ENCODE measurements around the gene DCBLD1. TPM values are rescaled to one million over a fixed set of nuclear protein-coding genes. Genes with fewer than 3 reads are reported as not detected.
A peak's percentile ranks its signal among the peaks of the same experiment; 100 is the strongest.

The DCBLD1 gene
- total RNA-seq, 4 donors from 2014 or later: 13.5 to 25.9 (median 21.2) TPM

- no peak for TF ChIP-seq CTCF (IDR thresholded peaks at IDR 0.05)
- no peak for TF ChIP-seq POLR2A (IDR thresholded peaks at IDR 0.05)
- Histone ChIP-seq H3K4me1 (peaks cover 4% of the 10 kb centered on the region in 2 donors), H3K36me3 (no peaks in the 10 kb centered on the region), H3K9me3 (no peaks in the 10 kb centered on the region), H3K4me3 (replicated peaks in 1 of 3) (no peak overlapping the region), H3K27me3 (no peaks in the 10 kb centered on the region), H3K27ac (no peak overlapping the region)
- 39% methylated on average over 3 of the region's 3 CpGs for WGBS, 2 donors
- DNase-seq: no peak
- intact Hi-C loops (cut with DNase I): no loop called here
Observed at GRCh38 chr6:117446861-117447260, 35.6 kb upstream of the DCBLD1 start.

DNA sequence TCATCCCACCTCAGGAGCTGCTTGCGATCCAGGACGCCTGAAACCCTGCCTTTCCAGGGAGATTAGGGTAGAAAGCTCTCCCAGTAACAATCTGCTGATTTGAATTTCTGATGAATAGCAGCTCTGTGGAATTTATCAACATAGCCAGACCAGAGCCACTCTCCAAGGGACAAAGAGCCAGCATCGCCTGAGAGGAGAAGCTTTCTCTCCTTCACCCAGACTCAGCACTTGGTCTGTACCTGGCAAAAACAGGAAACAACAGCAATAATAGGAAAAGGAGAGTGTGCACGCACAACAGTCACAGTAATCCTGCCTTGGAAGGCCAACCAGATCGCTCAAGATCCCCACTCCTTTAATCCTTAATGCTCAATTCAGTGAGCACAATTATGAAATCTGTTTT, 34.5 kb upstream of the DCBLD1 start:
- TF ChIP-seq CTCF (IDR thresholded peaks at IDR 0.05) (no peak), POLR2A (IDR thresholded peaks at IDR 0.05) (no peak)
- H3K4me3 ChIP-seq (replicated peaks in 1 of 3): no peak overlapping the region
- DNase-seq: no peak
- no peaks in the 10 kb centered on the region for H3K9me3 ChIP-seq
- no peak overlapping the region for H3K27ac ChIP-seq
- intact Hi-C loops (cut with DNase I): loop anchor here (2.0 kb wide), 1 partner anchor 109 kb away; no protein-coding TSS in a partner anchor
- WGBS, 2 donors: 70 to 71% methylated on average over 5 of the region's 5 CpGs
- no peaks in the 10 kb centered on the region for H3K36me3 ChIP-seq
- peaks cover 7 to 8% of the 10 kb centered on the region in 2 donors for H3K4me1 ChIP-seq
- H3K27me3 ChIP-seq: no peaks in the 10 kb centered on the region

DNA sequence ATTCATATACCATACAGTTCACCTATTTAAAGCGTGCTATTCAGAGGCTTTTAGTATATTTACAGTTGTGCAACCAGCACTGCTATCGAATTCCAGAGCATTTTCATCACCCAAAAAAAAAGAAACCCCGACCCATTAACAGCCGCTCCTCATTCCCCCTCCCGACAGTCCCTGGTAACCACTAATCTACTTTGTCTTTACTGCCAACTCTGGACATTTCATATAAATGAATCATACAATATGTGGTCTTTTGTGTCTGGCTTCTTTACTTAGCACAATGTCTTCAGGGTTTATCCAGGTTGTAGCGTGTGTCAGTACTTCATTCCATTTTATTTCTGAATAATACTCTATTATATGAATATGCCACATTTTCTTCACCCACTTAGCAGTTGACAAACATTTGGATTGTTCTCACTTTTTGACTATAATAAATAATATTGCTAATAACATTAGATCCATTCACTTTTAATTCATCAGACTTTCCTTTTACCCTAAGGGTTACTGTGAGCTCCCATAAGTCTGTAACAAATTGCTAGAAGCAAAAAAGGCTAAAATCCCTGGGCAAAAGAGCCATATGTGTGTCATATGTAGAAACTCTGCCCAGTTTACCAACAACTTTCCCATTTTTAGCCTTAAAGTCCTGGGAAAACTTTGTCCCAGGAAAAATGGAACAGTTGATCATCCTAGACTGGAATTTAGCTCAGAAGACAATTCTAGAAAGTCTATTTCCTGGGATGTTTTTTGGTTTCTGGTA, 33.6 kb upstream of the DCBLD1 start:
- 73 to 83% methylated on average over 6 of the region's 6 CpGs for WGBS, 2 donors
- no peak overlapping the region for H3K27ac ChIP-seq
- H3K4me3 ChIP-seq (replicated peaks in 1 of 3): no peak overlapping the region
- H3K4me1 ChIP-seq: peaks cover 7 to 8% of the 10 kb centered on the region in 2 donors
- no peaks in the 10 kb centered on the region for H3K36me3 ChIP-seq
- no peaks in the 10 kb centered on the region for H3K9me3 ChIP-seq
- intact Hi-C loops (cut with DNase I): loop anchor here (2.0 kb wide), 1 partner anchor 108 kb away; no protein-coding TSS in a partner anchor
- no peak for DNase-seq
- H3K27me3 ChIP-seq: no peaks in the 10 kb centered on the region
- TF ChIP-seq POLR2A (IDR thresholded peaks at IDR 0.05) (no peak), CTCF (IDR thresholded peaks at IDR 0.05) (no peak)

- peak; percentile 48 to 86 (median 67) for TF ChIP-seq CTCF (IDR thresholded peaks at IDR 0.05)
- TF ChIP-seq POLR2A (IDR thresholded peaks at IDR 0.05): no peak
- WGBS, 2 donors: 34 to 36% methylated on average over 10 of the region's 10 CpGs
- Histone ChIP-seq H3K4me3 (replicated peaks in 1 of 3) (no peak overlapping the region), H3K27ac (no peak overlapping the region), H3K4me1 (peaks cover 7 to 8% of the 10 kb centered on the region in 2 donors), H3K27me3 (no peaks in the 10 kb centered on the region), H3K9me3 (no peaks in the 10 kb centered on the region), H3K36me3 (no peaks in the 10 kb centered on the region)
- intact Hi-C loops (cut with DNase I): loop anchor here (2.0 to 5.0 kb wide), 2 partner anchors 107 to 158 kb away; no protein-coding TSS in a partner anchor
- peak; percentile 64 to 67 for DNase-seq
Observed at GRCh38 chr6:117449549-117450439, 32.7 kb upstream of the DCBLD1 start.

Measured in thyroid gland (tissue), 4 donors.